WTC11 (cell line): ENCODE data around the gene CMBL.

Experiments
- ATF3 ChIP-seq: sonication (generic); formaldehyde crosslinking; conservative IDR thresholded peaks from 2 replicates; pipeline ENCODE4 v1.8.1; 2022; ENCODE audit warnings: mild to moderate bottlenecking, missing genetic modification reagents
- CTCF ChIP-seq: fragments of 200-600 bp; IDR thresholded peaks from 2 replicates; pipeline ENCODE4 v1.8.0; 2022; ENCODE audit warnings: antibody characterized with exemption
- TEAD4 ChIP-seq: sonication (generic); formaldehyde crosslinking; IDR thresholded peaks from 2 replicates; pipeline ENCODE4 v1.8.0; 2022; ENCODE audit warnings: mild to moderate bottlenecking, missing genetic modification reagents
- ZNF532 ChIP-seq: fragments of 250-450 bp; sonication (Bioruptor Pico); IDR thresholded peaks from 2 replicates; pipeline ENCODE4 v1.9.0; 2021; ENCODE audit warnings: mild to moderate bottlenecking, borderline replicate concordance

GRCh38 chr5:10232386-10232785 lies 75.3 kb downstream of the CMBL start:
- TF ChIP-seq TEAD4 (CRISPR knock-in tag) (no peak), CTCF (no peak), ATF3 (no peak), ZNF532 (CRISPR knock-in tag) (no peak)
